ENCODE measurements around the gene KCNQ1. TPM values are rescaled to one million over a fixed set of nuclear protein-coding genes. Genes with fewer than 3 reads are reported as not detected.

Gene KCNQ1
- total and polyA plus RNA-seq, 2 experiments from 2014 or later: 0.45 to 0.87 TPM

DNA sequence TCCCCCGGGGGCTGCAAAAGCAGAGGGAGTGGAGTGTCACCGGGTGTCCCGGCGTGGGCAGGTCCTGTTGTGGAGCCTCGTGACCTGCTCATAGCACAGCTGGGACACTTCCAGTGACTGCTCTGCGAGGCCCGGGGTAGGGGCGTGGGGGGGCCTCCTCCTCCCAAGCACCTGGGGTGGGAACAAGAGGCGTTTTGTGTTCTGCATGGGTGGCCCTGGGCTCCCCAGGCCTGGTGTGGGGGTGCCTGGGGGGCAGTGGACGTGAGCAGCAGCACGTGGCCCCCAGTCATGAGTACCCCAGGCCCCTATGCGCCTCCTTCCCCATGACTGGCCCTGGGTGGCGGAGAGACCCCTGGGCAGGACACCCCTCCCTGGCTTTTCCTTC, 104.7 kb downstream of the KCNQ1 start (continued):
- TF ChIP-seq ZNF462 (CRISPR knock-in tag; IDR thresholded peaks at IDR 0.05) (no peak), CREB1 (CRISPR knock-in tag; IDR thresholded peaks at IDR 0.05; ENCODE audit: low read depth) (no peak), EZH2phosphoT487 (IDR thresholded peaks at IDR 0.05; ENCODE audit: unreplicated experiment) (no peak), ETS1 (IDR thresholded peaks at IDR 0.05) (no peak), JUNB (IDR thresholded peaks at IDR 0.05; ENCODE audit: unreplicated experiment) (no peak), NANOG (IDR thresholded peaks at IDR 0.05; ENCODE audit: borderline replicate concordance) (no peak)
- TF ChIP-seq, protein P1, sequence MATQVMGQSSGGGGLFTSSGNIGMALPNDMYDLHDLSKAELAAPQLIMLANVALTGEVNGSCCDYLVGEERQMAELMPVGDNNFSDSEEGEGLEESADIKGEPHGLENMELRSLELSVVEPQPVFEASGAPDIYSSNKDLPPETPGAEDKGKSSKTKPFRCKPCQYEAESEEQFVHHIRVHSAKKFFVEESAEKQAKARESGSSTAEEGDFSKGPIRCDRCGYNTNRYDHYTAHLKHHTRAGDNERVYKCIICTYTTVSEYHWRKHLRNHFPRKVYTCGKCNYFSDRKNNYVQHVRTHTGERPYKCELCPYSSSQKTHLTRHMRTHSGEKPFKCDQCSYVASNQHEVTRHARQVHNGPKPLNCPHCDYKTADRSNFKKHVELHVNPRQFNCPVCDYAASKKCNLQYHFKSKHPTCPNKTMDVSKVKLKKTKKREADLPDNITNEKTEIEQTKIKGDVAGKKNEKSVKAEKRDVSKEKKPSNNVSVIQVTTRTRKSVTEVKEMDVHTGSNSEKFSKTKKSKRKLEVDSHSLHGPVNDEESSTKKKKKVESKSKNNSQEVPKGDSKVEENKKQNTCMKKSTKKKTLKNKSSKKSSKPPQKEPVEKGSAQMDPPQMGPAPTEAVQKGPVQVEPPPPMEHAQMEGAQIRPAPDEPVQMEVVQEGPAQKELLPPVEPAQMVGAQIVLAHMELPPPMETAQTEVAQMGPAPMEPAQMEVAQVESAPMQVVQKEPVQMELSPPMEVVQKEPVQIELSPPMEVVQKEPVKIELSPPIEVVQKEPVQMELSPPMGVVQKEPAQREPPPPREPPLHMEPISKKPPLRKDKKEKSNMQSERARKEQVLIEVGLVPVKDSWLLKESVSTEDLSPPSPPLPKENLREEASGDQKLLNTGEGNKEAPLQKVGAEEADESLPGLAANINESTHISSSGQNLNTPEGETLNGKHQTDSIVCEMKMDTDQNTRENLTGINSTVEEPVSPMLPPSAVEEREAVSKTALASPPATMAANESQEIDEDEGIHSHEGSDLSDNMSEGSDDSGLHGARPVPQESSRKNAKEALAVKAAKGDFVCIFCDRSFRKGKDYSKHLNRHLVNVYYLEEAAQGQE (IDR thresholded peaks at IDR 0.05; ENCODE audit: unreplicated experiment): no peak

Data from GM23338 (cell line).